ENCODE data around the gene GREM1. TPM values are rescaled to one million over a fixed set of nuclear protein-coding genes. Genes with fewer than 3 reads are reported as not detected.
A peak's percentile ranks its signal among the peaks of the same experiment; 100 is the strongest.

The GREM1 gene
- 1 to 10 TPM; 1.3 to 6.9 TPM for polyA plus RNA-seq

DNA sequence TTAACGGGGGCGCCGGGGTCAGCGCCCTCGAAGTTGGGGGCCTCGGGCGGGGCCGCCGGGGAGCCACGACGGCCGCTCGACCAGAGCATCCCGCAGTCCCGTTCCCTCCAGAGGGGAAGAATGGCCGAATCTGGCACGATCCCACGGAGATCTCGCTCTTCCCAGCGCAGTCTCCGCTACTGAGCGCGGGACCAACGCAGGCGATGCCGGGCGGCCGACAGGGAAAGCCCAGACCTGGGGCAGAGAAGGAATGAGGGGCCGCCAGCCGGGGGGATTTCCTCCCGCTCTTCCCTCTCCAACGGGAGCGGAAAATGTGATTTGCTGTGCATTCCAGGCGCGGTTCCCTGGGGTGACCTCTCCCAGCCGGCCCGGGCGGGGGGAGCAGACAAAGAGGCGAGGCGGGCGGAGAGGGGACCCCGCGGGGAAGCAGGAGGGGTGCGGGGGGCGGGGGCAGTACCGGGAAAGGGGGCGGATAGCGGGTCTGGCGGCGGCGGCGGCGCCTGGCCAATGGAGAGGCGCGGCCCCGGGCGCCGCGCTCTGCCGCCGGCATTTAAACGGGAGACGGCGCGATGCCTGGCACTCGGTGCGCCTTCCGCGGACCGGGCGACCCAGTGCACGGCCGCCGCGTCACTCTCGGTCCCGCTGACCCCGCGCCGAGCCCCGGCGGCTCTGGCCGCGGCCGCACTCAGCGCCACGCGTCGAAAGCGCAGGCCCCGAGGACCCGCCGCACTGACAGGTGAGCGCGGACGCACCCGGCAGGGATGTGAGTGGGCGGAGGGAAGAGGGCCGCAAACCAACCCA is at the start of gene GREM1:
GREM1 (plus strand) TSS at position 579 of the 801 bp plus-strand sequence. CDS start 12,687 bp downstream, outside the sequence.
- 3% methylated on average over 55 to 99 of the region's 99 CpGs for WGBS, 2 donors
- H3K9me3 ChIP-seq (ENCODE audit: control insufficient read depth in 2 of 2, insufficient read depth in 1 of 2, low read depth in 1 of 2, low read length in 1 of 2): peaks cover 0 to 4% of the 10 kb centered on the region in 2 donors
- peaks cover 0 to 19% of the 10 kb centered on the region in 2 donors for H3K4me1 ChIP-seq (ENCODE audit: control insufficient read depth in 2 of 2, insufficient read depth in 2 of 2, low read length in 1 of 2)
- H3K4me3 ChIP-seq (ENCODE audit: low read depth in 1 of 2, low read length in 2 of 2): peak within 1 kb of the TSS; percentile 35 to 57
- peak within 1 kb of the TSS; percentile 47 to 78 for H3K27ac ChIP-seq (ENCODE audit: low read depth in 2 of 2, low read length in 1 of 2)
- no peaks in the 10 kb centered on the region for H3K36me3 ChIP-seq (ENCODE audit: control insufficient read depth in 2 of 2, insufficient read depth in 2 of 2, low read length in 1 of 2)
- H3K27me3 ChIP-seq (ENCODE audit: control insufficient read depth in 1 of 2, insufficient read depth in 2 of 2, low read length in 2 of 2): peaks cover 7 to 27% of the 10 kb centered on the region in 2 donors

DNA sequence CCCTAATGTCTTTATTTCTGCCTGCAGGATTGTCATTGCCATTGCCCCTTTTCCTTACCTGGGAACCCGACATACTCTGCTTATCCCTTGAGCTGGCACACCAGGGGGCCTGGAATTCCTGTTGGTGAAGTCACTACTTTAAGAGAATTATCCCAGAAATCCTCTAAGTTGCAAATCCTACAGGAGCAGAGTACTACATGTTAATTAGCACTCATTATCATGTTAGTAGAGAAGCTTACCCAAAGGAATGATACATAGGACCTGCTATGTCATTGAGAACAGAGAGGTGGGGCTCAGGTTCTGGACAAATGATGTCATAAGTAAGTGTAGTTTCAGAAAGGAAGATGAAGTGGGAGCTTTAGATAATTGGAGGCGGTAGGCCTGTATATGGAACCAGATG is 48.9 kb upstream of the GREM1 start:
- H3K4me1 ChIP-seq (ENCODE audit: control insufficient read depth in 2 of 2, insufficient read depth in 2 of 2, low read length in 1 of 2): no peaks in the 10 kb centered on the region
- H3K9me3 ChIP-seq (ENCODE audit: control insufficient read depth in 2 of 2, insufficient read depth in 1 of 2, low read depth in 1 of 2, low read length in 1 of 2): no peaks in the 10 kb centered on the region
- H3K27ac ChIP-seq (ENCODE audit: low read depth in 2 of 2, low read length in 1 of 2): no peak overlapping the region
- 87 to 93% methylated on average over 2 of the region's 2 CpGs for WGBS, 2 donors
- H3K36me3 ChIP-seq (ENCODE audit: control insufficient read depth in 2 of 2, insufficient read depth in 2 of 2, low read length in 1 of 2): no peaks in the 10 kb centered on the region
- no peak overlapping the region for H3K4me3 ChIP-seq (ENCODE audit: low read depth in 1 of 2, low read length in 2 of 2)
- H3K27me3 ChIP-seq (ENCODE audit: control insufficient read depth in 1 of 2, insufficient read depth in 2 of 2, low read length in 2 of 2): no peaks in the 10 kb centered on the region

DNA sequence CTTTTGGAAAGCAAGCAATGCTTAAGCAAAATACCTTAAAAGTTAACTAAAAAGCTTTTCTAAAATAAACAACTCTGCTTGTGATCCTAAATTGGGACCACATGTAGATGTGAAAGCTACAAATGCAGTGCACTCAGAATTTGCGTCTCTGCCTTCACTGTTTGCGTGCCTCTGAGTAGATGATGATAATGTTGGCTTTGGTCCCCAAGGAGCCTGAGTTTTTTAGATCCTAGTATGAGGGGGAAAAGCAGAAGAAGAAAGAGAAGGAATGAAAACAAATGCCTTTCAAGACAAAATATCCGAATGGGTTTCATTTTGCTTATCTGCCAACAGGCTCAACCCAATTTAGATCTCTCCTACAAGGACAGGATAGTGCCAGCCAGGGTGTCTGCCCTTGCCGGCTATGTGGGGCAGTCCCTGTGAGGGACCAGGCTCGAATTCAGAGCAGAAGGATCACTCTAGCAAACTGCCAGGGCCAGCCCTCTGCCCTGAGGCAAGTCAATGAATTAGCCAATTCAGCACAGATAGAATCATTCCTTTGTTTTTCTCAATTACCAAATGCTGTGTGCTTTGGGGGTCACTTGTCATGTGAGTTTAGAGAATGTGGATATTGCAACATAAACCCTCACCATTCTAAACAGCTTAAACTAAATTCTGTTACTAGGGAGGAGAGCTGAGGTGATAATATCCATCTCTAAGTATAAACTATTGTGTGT is 47.8 kb upstream of the GREM1 start:
- Histone ChIP-seq H3K4me3 (ENCODE audit: low read depth in 1 of 2, low read length in 2 of 2) (no peak overlapping the region), H3K36me3 (ENCODE audit: control insufficient read depth in 2 of 2, insufficient read depth in 2 of 2, low read length in 1 of 2) (no peaks in the 10 kb centered on the region), H3K27ac (ENCODE audit: low read depth in 2 of 2, low read length in 1 of 2) (peak overlapping the region; percentile 57 to 73), H3K27me3 (ENCODE audit: control insufficient read depth in 1 of 2, insufficient read depth in 2 of 2, low read length in 2 of 2) (no peaks in the 10 kb centered on the region), H3K9me3 (ENCODE audit: control insufficient read depth in 2 of 2, insufficient read depth in 1 of 2, low read depth in 1 of 2, low read length in 1 of 2) (no peaks in the 10 kb centered on the region), H3K4me1 (ENCODE audit: control insufficient read depth in 2 of 2, insufficient read depth in 2 of 2, low read length in 1 of 2) (no peaks in the 10 kb centered on the region)
- WGBS, 2 donors: 30 to 42% methylated on average over 5 of the region's 5 CpGs

GRCh38 chr15:32670623-32671022 is 47.2 kb upstream of the GREM1 start:
- Histone ChIP-seq H3K36me3 (ENCODE audit: control insufficient read depth in 2 of 2, insufficient read depth in 2 of 2, low read length in 1 of 2) (no peaks in the 10 kb centered on the region), H3K27ac (ENCODE audit: low read depth in 2 of 2, low read length in 1 of 2) (no peak overlapping the region), H3K4me3 (ENCODE audit: low read depth in 1 of 2, low read length in 2 of 2) (no peak overlapping the region), H3K9me3 (ENCODE audit: control insufficient read depth in 2 of 2, insufficient read depth in 1 of 2, low read depth in 1 of 2, low read length in 1 of 2) (no peaks in the 10 kb centered on the region), H3K27me3 (ENCODE audit: control insufficient read depth in 1 of 2, insufficient read depth in 2 of 2, low read length in 2 of 2) (no peaks in the 10 kb centered on the region), H3K4me1 (ENCODE audit: control insufficient read depth in 2 of 2, insufficient read depth in 2 of 2, low read length in 1 of 2) (no peaks in the 10 kb centered on the region)
- WGBS, 2 donors: 75 to 79% methylated on average over 3 of the region's 3 CpGs

DNA sequence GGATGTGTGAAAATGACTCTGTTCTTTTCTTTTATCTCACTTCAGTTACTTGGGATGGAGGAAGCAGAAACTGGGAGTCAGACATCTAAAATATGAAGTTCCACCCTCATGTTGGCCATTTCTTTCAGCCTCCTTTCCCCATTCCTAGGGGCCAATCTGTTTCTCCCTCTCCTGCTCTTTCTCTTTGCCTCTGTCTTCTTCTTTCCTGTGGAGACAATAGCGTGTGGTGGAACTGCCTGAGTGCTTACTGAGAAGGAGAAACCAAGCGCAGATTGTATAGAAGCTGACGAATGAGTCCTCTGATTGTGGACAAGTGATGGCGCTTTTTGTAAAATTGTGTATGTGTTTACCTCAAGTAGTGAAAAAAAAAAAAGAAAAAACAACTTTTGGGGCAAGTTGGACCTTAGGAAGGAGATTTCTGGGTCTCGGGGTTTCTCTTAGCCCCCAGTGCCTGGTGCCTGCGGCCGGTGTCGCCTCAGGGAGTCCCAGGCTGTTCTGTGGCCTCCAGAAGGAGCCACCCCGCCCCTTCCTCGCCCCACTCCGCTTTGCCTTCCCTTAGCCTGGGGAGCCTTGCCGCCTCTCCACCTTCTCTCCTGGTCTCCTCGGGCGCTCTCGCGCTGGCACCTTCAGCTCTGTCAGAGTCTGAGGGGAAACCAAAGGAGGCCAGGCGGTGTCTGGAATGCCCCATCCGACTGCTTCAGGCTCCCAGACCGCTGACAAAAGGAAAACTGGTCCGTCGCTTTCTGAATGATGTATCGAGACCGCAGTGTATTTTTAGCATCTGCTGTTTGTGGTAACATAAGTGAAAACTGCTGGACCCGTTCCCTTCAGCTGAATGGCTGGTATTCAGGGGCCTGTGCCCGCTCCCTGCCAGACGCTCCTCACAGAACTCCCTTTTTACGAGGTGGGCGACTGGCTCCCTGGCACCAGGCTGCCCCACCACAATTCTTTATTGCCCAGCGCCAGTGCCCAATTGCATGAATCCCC is 46.2 kb upstream of the GREM1 start:
- no peak overlapping the region for H3K27ac ChIP-seq (ENCODE audit: low read depth in 2 of 2, low read length in 1 of 2)

GRCh38 chr15:32674681-32675080 is 43.1 kb upstream of the GREM1 start:
- Histone ChIP-seq H3K27ac (ENCODE audit: low read depth in 2 of 2, low read length in 1 of 2) (no peak overlapping the region), H3K27me3 (ENCODE audit: control insufficient read depth in 1 of 2, insufficient read depth in 2 of 2, low read length in 2 of 2) (no peaks in the 10 kb centered on the region), H3K4me3 (ENCODE audit: low read depth in 1 of 2, low read length in 2 of 2) (no peak overlapping the region), H3K4me1 (ENCODE audit: control insufficient read depth in 2 of 2, insufficient read depth in 2 of 2, low read length in 1 of 2) (no peaks in the 10 kb centered on the region), H3K36me3 (ENCODE audit: control insufficient read depth in 2 of 2, insufficient read depth in 2 of 2, low read length in 1 of 2) (no peaks in the 10 kb centered on the region), H3K9me3 (ENCODE audit: control insufficient read depth in 2 of 2, insufficient read depth in 1 of 2, low read depth in 1 of 2, low read length in 1 of 2) (no peaks in the 10 kb centered on the region)
- 78 to 84% methylated on average over 2 of the region's 2 CpGs for WGBS, 2 donors

More for the DNA sequence above, 46.2 kb upstream of the GREM1 start:
- 87 to 92% methylated on average over 29 of the region's 29 CpGs for WGBS, 2 donors
- Histone ChIP-seq H3K4me3 (ENCODE audit: low read depth in 1 of 2, low read length in 2 of 2) (no peak overlapping the region), H3K36me3 (ENCODE audit: control insufficient read depth in 2 of 2, insufficient read depth in 2 of 2, low read length in 1 of 2) (no peaks in the 10 kb centered on the region), H3K27me3 (ENCODE audit: control insufficient read depth in 1 of 2, insufficient read depth in 2 of 2, low read length in 2 of 2) (no peaks in the 10 kb centered on the region), H3K9me3 (ENCODE audit: control insufficient read depth in 2 of 2, insufficient read depth in 1 of 2, low read depth in 1 of 2, low read length in 1 of 2) (no peaks in the 10 kb centered on the region), H3K4me1 (ENCODE audit: control insufficient read depth in 2 of 2, insufficient read depth in 2 of 2, low read length in 1 of 2) (no peaks in the 10 kb centered on the region)

DNA sequence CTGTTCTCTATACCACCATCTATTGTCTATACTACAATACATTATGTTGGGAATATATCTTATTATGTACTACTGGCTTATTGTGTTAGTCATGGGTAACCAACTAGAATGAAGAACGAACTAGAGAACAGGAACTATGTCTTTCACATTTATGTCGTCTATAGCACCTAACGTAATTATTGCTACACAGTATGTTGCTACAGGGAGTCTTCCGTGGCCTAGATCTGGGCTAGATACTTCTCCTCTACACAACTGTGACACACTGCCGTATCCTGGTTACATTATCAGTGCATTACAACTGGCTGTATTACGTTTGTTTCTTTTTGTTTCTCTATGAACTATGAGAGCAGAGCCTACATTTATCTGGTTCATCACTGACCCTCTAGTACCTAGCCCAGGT is 42.3 kb upstream of the GREM1 start:
- H3K27me3 ChIP-seq (ENCODE audit: control insufficient read depth in 1 of 2, insufficient read depth in 2 of 2, low read length in 2 of 2): no peaks in the 10 kb centered on the region
- H3K36me3 ChIP-seq (ENCODE audit: control insufficient read depth in 2 of 2, insufficient read depth in 2 of 2, low read length in 1 of 2): no peaks in the 10 kb centered on the region

DNA sequence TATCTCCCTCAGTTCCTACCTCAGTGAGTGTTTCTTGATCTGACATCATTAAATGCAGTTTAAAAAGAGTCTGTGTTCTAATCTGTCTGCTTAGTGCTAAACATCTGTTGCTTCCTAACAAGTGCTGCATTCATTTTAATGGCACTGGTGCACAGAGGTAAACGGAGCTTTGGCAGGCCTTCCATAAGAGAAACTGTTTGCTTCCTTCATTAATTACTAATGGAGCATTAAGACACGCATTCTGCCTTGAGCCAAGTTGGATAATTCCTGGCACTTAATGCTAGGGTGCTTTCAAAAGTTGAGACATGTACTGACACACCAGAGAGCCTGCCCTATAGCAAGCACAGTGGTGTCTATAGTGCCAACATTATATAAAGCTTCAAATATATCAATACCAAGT is 41.6 kb upstream of the GREM1 start:
- Histone ChIP-seq H3K4me3 (ENCODE audit: low read depth in 1 of 2, low read length in 2 of 2) (no peak overlapping the region), H3K27ac (ENCODE audit: low read depth in 2 of 2, low read length in 1 of 2) (no peak overlapping the region), H3K9me3 (ENCODE audit: control insufficient read depth in 2 of 2, insufficient read depth in 1 of 2, low read depth in 1 of 2, low read length in 1 of 2) (no peaks in the 10 kb centered on the region), H3K4me1 (ENCODE audit: control insufficient read depth in 2 of 2, insufficient read depth in 2 of 2, low read length in 1 of 2) (no peaks in the 10 kb centered on the region), H3K36me3 (ENCODE audit: control insufficient read depth in 2 of 2, insufficient read depth in 2 of 2, low read length in 1 of 2) (no peaks in the 10 kb centered on the region), H3K27me3 (ENCODE audit: control insufficient read depth in 1 of 2, insufficient read depth in 2 of 2, low read length in 2 of 2) (no peaks in the 10 kb centered on the region)
- WGBS, 2 donors: 29 to 45% methylated on average over 2 of the region's 2 CpGs

More for the DNA sequence above, 42.3 kb upstream of the GREM1 start:
- H3K4me1 ChIP-seq (ENCODE audit: control insufficient read depth in 2 of 2, insufficient read depth in 2 of 2, low read length in 1 of 2): no peaks in the 10 kb centered on the region
- no peaks in the 10 kb centered on the region for H3K9me3 ChIP-seq (ENCODE audit: control insufficient read depth in 2 of 2, insufficient read depth in 1 of 2, low read depth in 1 of 2, low read length in 1 of 2)
- no peak overlapping the region for H3K4me3 ChIP-seq (ENCODE audit: low read depth in 1 of 2, low read length in 2 of 2)
- 62 to 74% methylated on average over 6 of the region's 6 CpGs for WGBS, 2 donors
- H3K27ac ChIP-seq (ENCODE audit: low read depth in 2 of 2, low read length in 1 of 2): peak overlapping the region in 1 of 2 donors; percentile 42

DNA sequence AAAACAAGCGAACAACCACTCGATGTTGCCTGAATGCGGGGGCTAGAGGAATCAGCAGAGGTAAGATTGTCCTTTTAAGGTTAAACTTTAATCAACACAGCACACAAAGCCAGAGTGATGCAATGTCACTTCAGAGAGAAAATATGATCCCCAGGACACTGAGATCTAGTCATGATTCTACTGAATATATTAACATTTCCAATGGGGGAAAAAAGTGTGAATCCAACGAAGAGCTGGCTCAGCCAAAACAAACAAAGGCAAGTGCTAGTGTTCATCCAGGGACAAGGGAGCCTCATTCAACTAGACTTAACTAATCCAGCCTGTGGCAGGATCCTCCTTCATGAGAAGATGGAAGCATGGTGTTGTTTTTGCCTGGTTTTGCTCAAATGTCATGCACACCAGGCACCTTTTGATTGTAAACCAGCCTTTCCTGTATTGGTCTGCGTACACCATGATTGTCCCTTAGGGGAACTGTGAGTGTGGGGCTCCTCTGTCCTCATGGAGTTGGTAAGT is 40.5 kb upstream of the GREM1 start:
- WGBS, 2 donors: 52 to 55% methylated on average over 5 of the region's 5 CpGs

More for the DNA sequence above, 40.5 kb upstream of the GREM1 start:
- Histone ChIP-seq H3K27me3 (ENCODE audit: control insufficient read depth in 1 of 2, insufficient read depth in 2 of 2, low read length in 2 of 2) (no peaks in the 10 kb centered on the region), H3K4me3 (ENCODE audit: low read depth in 1 of 2, low read length in 2 of 2) (no peak overlapping the region), H3K4me1 (ENCODE audit: control insufficient read depth in 2 of 2, insufficient read depth in 2 of 2, low read length in 1 of 2) (no peaks in the 10 kb centered on the region), H3K27ac (ENCODE audit: low read depth in 2 of 2, low read length in 1 of 2) (no peak overlapping the region), H3K36me3 (ENCODE audit: control insufficient read depth in 2 of 2, insufficient read depth in 2 of 2, low read length in 1 of 2) (no peaks in the 10 kb centered on the region), H3K9me3 (ENCODE audit: control insufficient read depth in 2 of 2, insufficient read depth in 1 of 2, low read depth in 1 of 2, low read length in 1 of 2) (no peaks in the 10 kb centered on the region)
